HG03354 (cell line): Measurements from ENCODE around the gene PCDHA12.
"Not testable (repeated sequence)": the region's sequence is repeated elsewhere in the genome, so short reads cannot be mapped to it uniquely, and the experiment has no call there.

Experiments used
- ATAC-seq: cut with Tn5 transposase; IDR thresholded peaks from one replicate; pipeline ENCODE4 v1.9.1; 2021; ENCODE audit warnings: mild to moderate bottlenecking; ENCODE audit not compliant: unreplicated experiment, poor library complexity, severe bottlenecking

Gene PCDHA12

DNA sequence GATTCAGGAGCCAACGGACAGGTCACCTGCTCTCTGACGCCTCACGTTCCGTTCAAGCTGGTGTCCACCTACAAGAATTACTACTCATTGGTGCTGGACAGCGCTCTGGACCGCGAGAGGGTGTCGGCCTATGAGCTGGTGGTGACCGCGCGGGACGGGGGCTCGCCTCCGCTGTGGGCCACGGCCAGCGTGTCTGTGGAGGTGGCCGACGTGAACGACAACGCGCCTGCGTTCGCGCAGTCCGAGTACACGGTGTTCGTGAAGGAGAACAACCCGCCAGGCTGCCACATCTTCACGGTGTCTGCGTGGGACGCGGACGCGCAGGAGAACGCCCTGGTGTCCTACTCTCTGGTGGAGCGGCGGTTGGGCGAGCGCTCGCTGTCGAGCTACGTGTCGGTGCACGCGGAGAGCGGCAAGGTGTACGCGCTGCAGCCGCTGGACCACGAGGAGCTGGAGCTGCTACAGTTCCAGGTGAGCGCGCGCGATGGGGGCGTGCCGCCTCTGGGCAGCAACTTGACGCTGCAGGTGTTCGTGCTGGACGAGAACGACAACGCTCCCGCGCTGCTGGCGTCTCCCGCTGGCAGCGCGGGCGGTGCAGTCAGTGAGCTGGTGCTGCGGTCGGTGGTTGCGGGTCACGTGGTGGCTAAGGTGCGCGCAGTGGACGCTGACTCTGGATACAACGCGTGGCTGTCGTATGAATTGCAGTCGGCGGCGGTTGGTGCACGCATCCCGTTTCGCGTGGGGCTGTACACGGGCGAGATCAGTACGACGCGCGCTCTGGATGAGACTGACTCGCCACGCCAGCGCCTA is 17.7 kb upstream of the PCDHA12 start:
- no peak for ATAC-seq

- ATAC-seq, result no peak
Measured at GRCh38 chr5:140857987-140858240, 17.2 kb upstream of the PCDHA12 start.

DNA sequence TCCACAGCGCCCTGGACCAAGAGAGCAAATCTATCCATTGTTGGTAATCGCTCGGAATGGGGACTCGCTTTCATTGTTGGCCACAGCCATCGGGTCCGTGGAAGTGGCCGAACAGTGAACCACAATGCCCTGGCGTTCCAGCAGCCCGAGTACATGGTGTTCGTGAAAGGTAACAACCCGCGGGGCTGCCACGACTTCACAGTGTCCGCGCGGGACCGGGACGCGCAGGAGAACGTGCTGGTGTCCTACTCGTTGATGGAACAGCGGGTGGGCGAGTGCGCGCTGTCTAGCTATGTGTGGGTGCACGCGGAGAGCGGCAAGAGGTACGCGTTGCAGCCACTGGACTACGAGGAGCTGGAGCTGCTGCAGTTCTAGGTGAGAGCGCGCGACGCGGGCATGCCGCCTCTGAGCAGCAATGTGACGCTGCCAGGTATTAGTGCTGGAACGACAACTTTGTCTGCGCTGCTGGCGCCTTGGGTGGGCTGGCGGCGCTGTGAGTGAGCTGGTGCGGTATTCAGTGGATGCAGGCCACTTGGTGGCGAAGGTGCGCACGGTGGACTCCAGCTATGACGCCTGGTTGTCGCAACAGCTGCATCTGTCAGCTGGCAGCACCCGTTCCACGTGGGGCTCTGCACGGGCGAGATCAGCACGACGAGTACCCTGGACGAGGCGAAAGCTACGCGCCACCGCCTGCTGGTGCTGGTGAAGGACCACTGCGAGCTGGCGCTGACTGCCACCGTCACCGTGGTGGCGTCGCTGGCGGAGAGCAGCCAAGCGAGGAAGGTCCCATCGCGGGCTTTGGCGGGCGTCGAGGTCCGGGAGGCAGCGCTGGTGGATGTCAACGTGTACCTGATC is 12.4 kb upstream of the PCDHA12 start:
- no peak for ATAC-seq

GRCh38 chr5:140868721-140869554 is 6.2 kb upstream of the PCDHA12 start, which contains the start of gene PCDHA11:
Gene PCDHA11, plus strand, starts transcription at chr5:140868957. Its CDS starts 147 bp downstream, at chr5:140869104.
- no peak for ATAC-seq

DNA sequence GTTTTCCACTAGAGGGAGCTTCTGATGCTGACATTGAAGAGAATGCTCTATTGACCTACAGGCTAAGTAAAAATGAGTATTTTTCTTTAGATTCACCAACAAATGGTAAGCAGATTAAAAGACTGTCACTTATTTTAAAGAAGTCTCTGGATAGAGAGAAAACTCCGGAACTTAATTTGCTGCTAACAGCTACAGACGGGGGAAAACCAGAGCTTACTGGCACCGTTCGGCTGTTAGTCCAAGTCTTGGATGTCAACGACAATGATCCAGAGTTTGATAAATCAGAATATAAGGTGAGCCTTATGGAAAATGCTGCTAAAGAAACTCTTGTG is 5.6 kb upstream of the PCDHA12 start:
- ATAC-seq, result no peak

GRCh38 chr5:140870221-140871201 is 4.6 kb upstream of the PCDHA12 start:
- ATAC-seq, result no peak

DNA sequence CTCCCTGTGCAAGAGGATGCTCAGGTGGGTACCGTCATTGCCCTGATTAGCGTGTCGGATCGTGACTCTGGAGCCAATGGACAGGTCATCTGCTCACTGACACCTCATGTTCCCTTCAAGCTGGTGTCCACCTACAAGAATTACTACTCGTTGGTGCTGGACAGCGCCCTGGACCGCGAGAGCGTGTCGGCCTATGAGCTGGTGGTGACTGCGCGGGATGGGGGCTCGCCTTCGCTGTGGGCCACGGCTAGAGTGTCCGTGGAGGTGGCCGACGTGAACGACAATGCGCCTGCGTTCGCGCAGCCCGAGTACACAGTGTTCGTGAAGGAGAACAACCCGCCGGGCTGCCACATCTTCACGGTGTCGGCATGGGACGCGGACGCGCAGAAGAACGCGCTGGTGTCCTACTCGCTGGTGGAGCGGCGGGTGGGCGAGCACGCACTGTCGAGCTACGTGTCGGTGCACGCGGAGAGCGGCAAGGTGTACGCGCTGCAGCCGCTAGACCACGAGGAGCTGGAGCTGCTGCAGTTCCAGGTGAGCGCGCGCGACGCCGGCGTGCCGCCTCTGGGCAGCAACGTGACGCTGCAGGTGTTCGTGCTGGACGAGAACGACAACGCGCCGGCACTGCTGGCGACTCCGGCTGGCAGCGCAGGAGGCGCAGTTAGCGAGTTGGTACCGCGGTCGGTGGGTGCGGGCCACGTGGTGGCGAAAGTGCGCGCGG is 1.6 kb downstream of the PCDHA12 start:
- ATAC-seq, result not testable (repeated sequence)

GRCh38 chr5:140877262-140877581 is 2.1 kb downstream of the PCDHA12 start:
- ATAC-seq, result no peak

- ATAC-seq, result no peak
Measured at GRCh38 chr5:140881889-140882590, 6.9 kb downstream of the PCDHA12 start, which contains the start of gene PCDHA13. Gene PCDHA13, plus strand, starts transcription at chr5:140882124. Its CDS starts 145 bp downstream, at chr5:140882269.

DNA sequence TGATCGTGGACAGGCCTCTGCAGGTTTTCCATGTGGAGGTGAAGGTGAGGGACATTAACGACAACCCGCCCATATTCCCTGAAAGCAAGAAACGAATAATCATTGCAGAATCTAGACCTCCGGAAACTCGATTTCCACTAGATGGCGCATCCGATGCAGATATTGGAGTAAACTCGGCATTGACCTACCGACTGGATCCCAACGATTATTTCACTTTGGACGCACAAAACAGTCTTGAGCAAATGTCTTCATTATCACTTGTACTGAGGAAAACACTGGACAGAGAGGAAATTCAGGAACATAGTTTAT is 7.4 kb downstream of the PCDHA12 start:
- no peak for ATAC-seq

DNA sequence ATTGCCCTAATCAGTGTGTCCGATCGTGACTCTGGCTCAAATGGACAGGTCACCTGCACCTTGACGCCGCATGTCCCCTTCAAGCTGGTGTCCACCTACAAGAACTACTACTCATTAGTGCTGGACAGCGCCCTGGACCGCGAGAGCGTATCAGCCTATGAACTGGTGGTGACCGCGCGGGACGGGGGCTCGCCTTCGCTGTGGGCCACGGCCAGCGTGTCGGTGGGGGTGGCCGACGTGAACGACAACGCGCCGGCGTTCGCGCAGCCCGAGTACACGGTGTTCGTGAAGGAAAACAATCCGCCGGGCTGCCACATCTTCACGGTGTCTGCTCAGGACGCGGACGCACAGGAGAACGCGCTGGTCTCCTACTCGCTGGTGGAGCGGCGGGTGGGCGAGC is 8.3 kb downstream of the PCDHA12 start:
- ATAC-seq, result no peak

DNA sequence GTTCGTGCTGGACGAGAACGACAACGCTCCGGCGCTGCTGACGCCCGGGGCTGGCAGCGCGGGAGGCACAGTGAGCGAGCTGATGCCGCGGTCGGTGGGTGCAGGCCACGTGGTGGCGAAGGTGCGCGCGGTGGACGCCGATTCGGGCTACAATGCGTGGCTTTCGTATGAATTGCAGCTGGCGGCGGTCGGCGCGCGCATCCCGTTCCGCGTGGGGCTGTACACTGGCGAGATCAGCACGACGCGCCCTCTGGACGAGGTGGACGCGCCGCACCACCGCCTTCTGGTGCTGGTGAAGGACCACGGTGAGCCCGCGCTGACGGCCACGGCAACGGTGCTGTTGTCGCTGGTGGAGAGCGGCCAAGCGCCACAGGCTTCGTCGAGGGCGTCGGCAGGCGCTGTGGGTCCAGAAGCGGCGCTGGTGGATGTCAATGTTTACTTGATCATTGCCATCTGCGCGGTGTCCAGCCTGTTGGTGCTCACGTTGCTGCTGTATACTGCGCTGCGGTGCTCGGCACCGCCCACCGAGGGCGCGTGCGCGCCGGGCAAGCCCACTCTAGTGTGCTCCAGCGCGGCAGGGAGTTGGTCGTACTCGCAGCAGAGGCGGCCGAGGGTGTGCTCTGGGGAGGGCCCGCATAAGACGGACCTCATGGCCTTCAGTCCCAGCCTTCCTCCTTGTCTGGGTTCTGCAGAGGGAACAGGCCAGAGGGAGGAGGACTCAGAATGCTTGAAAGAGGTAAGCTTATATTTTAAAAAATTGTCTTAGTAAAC is 9.0 kb downstream of the PCDHA12 start:
- no peak for ATAC-seq

- no peak for ATAC-seq
Measured at GRCh38 chr5:140916325-140916724, 41.2 kb downstream of the PCDHA12 start.

DNA sequence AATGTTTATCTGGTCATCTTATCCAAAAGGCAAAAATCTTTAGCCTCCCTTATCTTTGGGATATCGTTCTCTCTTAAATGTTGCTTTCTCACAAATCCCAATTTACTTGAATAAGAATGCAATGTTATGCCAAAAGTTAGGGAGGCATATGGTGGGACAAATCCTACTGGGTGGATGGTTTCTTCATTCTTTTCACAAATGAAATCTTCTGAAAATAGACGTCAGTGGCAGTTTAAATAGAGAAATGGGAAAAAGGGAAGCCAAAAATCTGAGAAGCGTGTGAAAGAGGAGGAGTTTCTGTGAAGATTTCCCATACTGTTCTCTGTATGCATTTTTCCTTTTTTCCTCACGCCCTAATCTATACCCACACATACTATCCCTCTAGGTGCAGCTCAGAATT is 48.5 kb downstream of the PCDHA12 start:
- ATAC-seq, result no peak

DNA sequence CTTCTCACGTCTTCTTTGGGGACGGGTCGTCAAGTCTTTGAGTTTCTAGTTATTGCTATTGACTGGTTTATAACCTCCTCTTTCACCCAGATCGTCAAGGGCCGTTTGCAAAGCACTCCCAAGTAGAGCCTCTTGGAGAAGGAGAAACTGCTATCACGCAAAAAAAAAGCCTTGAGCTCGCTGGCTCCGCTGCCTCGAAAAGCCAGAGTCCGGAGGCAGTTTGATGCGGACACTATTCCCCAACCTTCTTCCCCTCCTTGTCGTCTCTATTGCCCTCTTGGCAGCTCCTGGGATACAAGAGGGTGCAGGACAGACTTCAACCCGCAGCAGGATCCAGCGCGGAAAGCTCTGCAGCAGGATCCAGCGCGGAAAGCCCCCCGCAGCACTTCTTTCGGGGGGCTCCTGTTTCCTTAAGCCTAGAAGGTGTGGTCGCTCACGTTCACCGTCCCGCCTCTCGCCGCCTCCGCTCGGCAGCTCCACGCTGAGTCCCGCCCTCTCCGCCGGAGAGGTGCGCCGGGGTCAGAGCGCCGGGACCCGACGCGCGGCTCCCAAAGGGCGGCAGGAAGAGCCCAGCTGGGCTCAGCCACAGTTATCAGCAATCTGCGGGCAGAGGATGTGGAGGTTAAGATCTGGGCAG is 50.8 kb downstream of the PCDHA12 start, which contains the start of gene PCDHAC1:
TSS of gene PCDHAC1 (plus strand) at position 494 of the 637 bp plus-strand sequence. CDS start 594 bp downstream, outside the sequence.
- no peak for ATAC-seq

DNA sequence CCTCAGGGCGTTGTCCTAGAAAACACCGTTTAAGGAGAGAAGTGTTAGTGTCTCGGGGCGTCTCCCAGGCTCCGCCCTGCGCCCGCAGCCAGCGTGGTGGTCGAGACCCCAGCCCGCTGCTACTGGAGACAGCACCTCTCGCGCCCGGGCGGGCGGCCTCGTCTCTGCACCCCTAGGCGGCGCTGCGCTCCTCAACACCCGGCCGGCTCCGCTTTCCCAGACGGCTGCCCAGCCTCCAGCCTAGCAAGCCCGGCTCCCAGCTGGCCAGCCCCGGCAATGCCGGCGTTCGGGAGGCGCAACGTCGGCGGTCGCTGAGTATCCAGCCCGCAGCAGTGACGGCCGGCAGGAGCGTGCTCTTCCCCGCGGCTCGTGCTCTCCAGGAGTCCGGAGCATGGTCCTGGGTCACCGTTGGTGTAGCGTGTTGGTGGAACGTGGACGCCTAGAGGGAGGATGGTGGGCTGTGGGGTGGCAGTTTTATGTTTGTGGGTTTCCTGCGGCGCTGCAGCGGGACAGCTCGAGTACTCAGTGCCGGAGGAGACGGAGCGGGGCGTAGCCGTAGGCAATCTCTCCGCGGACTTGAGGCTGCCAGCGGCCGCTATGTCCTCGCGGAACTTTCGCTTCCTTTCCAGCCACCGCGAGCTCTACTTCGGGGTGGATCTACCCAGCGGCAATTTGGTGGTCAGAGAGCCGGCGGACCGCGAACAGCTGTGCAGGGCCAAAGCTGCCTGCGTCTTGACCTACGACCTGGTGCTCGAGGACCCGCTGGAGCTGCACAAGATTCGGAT is 51.5 kb downstream of the PCDHA12 start:
- no peak for ATAC-seq
